Panc1 (cell line): Measurements from ENCODE around the gene HOXB3. TPM values are rescaled to one million over a fixed set of nuclear protein-coding genes. Genes with fewer than 3 reads are reported as not detected.

Source experiments
- ATAC-seq: fragments of 200-7000 bp; cut with Tn5 transposase; 2 replicates; pipeline ENCODE4 v1.9.1; 2020; ENCODE audit warnings: mild to moderate bottlenecking, moderate library complexity
- BruUV-seq: library from RNA; stranded (reverse); fragments of 400-500 nt; replicated peaks from 2 replicates; lab custom pipeline; 2021; lab: Mats Ljungman, UMichigan
- CTCF ChIA-PET: fragments of 300-600 bp; sonication (Branson Sonifier 250); formaldehyde crosslinking; loops from one replicate; lab custom pipeline; 2022; ENCODE audit warnings: antibody characterized with exemption; lab: Charles Lee
- POLR2A ChIA-PET: fragments of 300-600 bp; sonication (Branson Sonifier 250); formaldehyde crosslinking; loops from one replicate; lab custom pipeline; 2022; ENCODE audit warnings: antibody characterized with exemption; lab: Charles Lee
- DNase-seq: peaks from one replicate; pipeline ENCODE4 v3.0.0-alpha.2; 2010; ENCODE audit warnings: low read depth, low spot score
- H3K27ac ChIP-seq: 2 replicates; pipeline ENCODE4 v1.5.1; 2011; ENCODE audit warnings: mild to moderate bottlenecking, low read length, inconsistent platforms
- H3K27me3 ChIP-seq: fragments of 200-500 bp; sonication (Bioruptor generic); 2 replicates; pipeline ENCODE4 v1.6.0; 2014; ENCODE audit warnings: low read length, inconsistent platforms; ENCODE audit not compliant: control insufficient read depth, insufficient read depth
- H3K36me3 ChIP-seq: fragments of 200-500 bp; sonication (Bioruptor generic); 2 replicates; pipeline ENCODE4 v1.5.1; 2014; ENCODE audit warnings: inconsistent platforms, mild to moderate bottlenecking, low read length, moderate library complexity; ENCODE audit not compliant: control insufficient read depth, insufficient read depth
- H3K4me1 ChIP-seq: 2 replicates; pipeline ENCODE4 v1.5.1; 2011; ENCODE audit warnings: inconsistent platforms, mild to moderate bottlenecking, low read length, moderate library complexity; ENCODE audit not compliant: control insufficient read depth, insufficient read depth
- H3K4me3 ChIP-seq, 2 experiments: 2 replicates each; pipeline ENCODE4 v1.5.1; 2011 to 2012; ENCODE audit warnings: low read depth in 2 of 2, low read length in 2 of 2, mild to moderate bottlenecking in 2 of 2, inconsistent platforms in 1 of 2, moderate library complexity in 1 of 2
- H3K9me3 ChIP-seq: fragments of 200-500 bp; sonication (Bioruptor generic); 2 replicates; pipeline ENCODE4 v1.5.1; 2014; ENCODE audit warnings: low read depth, mild to moderate bottlenecking, inconsistent platforms, low read length, moderate library complexity; ENCODE audit not compliant: control insufficient read depth, insufficient read depth
- CTCF ChIP-seq: fragments of 450-650 bp; IDR thresholded peaks from 2 replicates; pipeline ENCODE4 v1.5.1; 2017; ENCODE audit warnings: mild to moderate bottlenecking
- POLR2AphosphoS5 ChIP-seq: IDR thresholded peaks from 2 replicates; pipeline ENCODE4 v1.6.1; 2012; ENCODE audit warnings: mild to moderate bottlenecking, low read depth, low read length, moderate library complexity
- REST ChIP-seq, 2 experiments: IDR thresholded peaks; 2 replicates each; pipeline ENCODE4 v1.6.1; 2011 to 2012; ENCODE audit warnings: low read depth in 2 of 2, control low read depth in 1 of 2, low read length in 1 of 2, mild to moderate bottlenecking in 1 of 2, moderate library complexity in 1 of 2; ENCODE audit not compliant: insufficient read depth in 1 of 2
- SIN3A ChIP-seq: IDR thresholded peaks from 2 replicates; pipeline ENCODE4 v1.6.1; 2012; ENCODE audit warnings: low read depth, mild to moderate bottlenecking, low read length, moderate library complexity, borderline replicate concordance; ENCODE audit not compliant: insufficient read depth
- TCF7L2 ChIP-seq: IDR thresholded peaks from 2 replicates; pipeline ENCODE4 v1.6.1; 2011; ENCODE audit warnings: mild to moderate bottlenecking, low read depth, low read length, inconsistent platforms
- in situ Hi-C: cut with HindIII; loops from 2 replicates; pipeline ENCODE4 v1.10.0; 2016; ENCODE audit warnings: low sequenced_read_pairs, low pct_unique_long_range_greater_than_20kb
- intact Hi-C: fragments of 100-400 bp; cut with micrococcal nuclease; formaldehyde crosslinking; loops from one replicate; pipeline ENCODE4 v1.10.0; 2022; ENCODE audit not compliant: unreplicated experiment
- total RNA-seq: library from RNA; stranded (reverse); gene quantifications from one replicate; pipeline ENCODE4 v1.2.1, GENCODE V29; 2021; ENCODE audit not compliant: unreplicated experiment

The HOXB3 gene
- total RNA-seq, 1 experiment from 2014 or later: 127 TPM

- peak overlapping the region; percentile 99 for H3K27ac ChIP-seq
- ChIA-PET CTCF (interaction anchor here (1.1 kb wide), 1 partner anchor 320 kb away, joined by 3 read pairs; no protein-coding TSS in a partner anchor), POLR2A (interaction anchor here (0.6 kb wide), 1 partner anchor 363 kb away, joined by 4 read pairs; no protein-coding TSS in a partner anchor)
- intact Hi-C loops: no loop called here
- H3K36me3 ChIP-seq: 0 out of 2 replicates have a peak, but pooled peaks cover 3% of the 10 kb centered on the region
- no peaks in the 10 kb centered on the region for H3K9me3 ChIP-seq
- H3K27me3 ChIP-seq: no peaks in the 10 kb centered on the region
- peaks cover 48% of the 10 kb centered on the region for H3K4me1 ChIP-seq
- no peak for ATAC-seq
- no TSS peak for BruUV-seq
- no peak overlapping the region for H3K4me3 ChIP-seq
- DNase-seq: no peak
- in situ Hi-C loops: no loop called here
- TF ChIP-seq CTCF (no peak), POLR2AphosphoS5 (no peak), TCF7L2 (no peak), SIN3A (no peak), REST (IDR thresholded peaks at IDR 0.05; ENCODE audit: insufficient read depth in 1 of 2, low read depth in 2 of 2, low read length in 1 of 2) (no peak)
These were observed 37.8 kb upstream of the HOXB3 start for GRCh38 chr17:48627623-48628521.

GRCh38 chr17:48627118-48627597, 37.1 kb upstream of the HOXB3 start:
- DNase-seq (no peak), ATAC-seq (peak; percentile 1; the same call in 1 of the 2 replicates)
- 0 out of 2 replicates have a peak, but pooled peaks cover 3% of the 10 kb centered on the region for H3K36me3 ChIP-seq
- CTCF ChIA-PET: interaction anchor here (1.2 kb wide), 1 partner anchor 9 kb away, joined by 4 read pairs; no protein-coding TSS in a partner anchor
- intact Hi-C loops (no loop called here), in situ Hi-C loops (no loop called here)
- H3K4me1 ChIP-seq: peaks cover 54% of the 10 kb centered on the region
- no peaks in the 10 kb centered on the region for H3K9me3 ChIP-seq
- H3K4me3 ChIP-seq: peak overlapping the region; percentile 78 to 93
- no peaks in the 10 kb centered on the region for H3K27me3 ChIP-seq
- no TSS peak for BruUV-seq
- H3K27ac ChIP-seq: peak overlapping the region; percentile 99
- TF ChIP-seq REST (IDR thresholded peaks at IDR 0.05; ENCODE audit: insufficient read depth in 1 of 2, low read depth in 2 of 2, low read length in 1 of 2) (no peak), CTCF (no peak), TCF7L2 (no peak), SIN3A (no peak), POLR2AphosphoS5 (0 out of 2 replicates have a peak, but pooled peaks have one; percentile 34)
- POLR2A ChIA-PET: interaction anchor here (0.5 to 2.0 kb wide), 3 partner anchors 9 to 429 kb away, joined by 6 to 27 read pairs (median 9); no protein-coding TSS in a partner anchor
